K562 (cell line): Measurements from ENCODE around the gene C17orf75. TPM values are rescaled to one million over a fixed set of nuclear protein-coding genes. Genes with fewer than 3 reads are reported as not detected.

ENCODE experiments used
- ATAC-seq: fragments of 200-7000 bp; cut with Tn5 transposase; 3 replicates; pipeline ENCODE4 v1.9.1; 2020; ENCODE audit warnings: moderate library complexity
- BruUV-seq: library from RNA; stranded (reverse); fragments of 400-500 nt; replicated peaks from 2 replicates; lab custom pipeline; 2021; lab: Mats Ljungman, UMichigan
- CTCF ChIA-PET: fragments of 300-600 bp; formaldehyde crosslinking; extraction: SDS; loops from one replicate; lab custom pipeline; 2021; ENCODE audit warnings: low intra/inter-chr PET ratio; lab: Yijun Ruan, JAX
- POLR2A ChIA-PET: fragments of 300-600, 350-650 bp; sonication (Branson Sonifier 250); formaldehyde crosslinking; extraction: SDS; loops from one replicate; lab custom pipeline; 2021; ENCODE audit warnings: antibody characterized with exemption, inconsistent platforms; lab: Yijun Ruan, JAX
- DNase-seq, 4 experiments: peaks; one replicate each; pipeline versions ENCODE4 v3.0.0 to v3.0.0-alpha.2; 2011 to 2018; ENCODE audit warnings: low spot score in 3 of 4, mixed read lengths in 3 of 4; ENCODE audit errors: extremely low read depth in 1 of 4
- FAIRE-seq: peaks from 2 replicates; lab custom pipeline; 2011; peaks lifted over from hg19 to GRCh38; lab: Jason Lieb, UNC
- H2AFZ ChIP-seq: 2 replicates; pipeline ENCODE4 v1.6.0; 2011; ENCODE audit warnings: low read depth, low read length, control low read depth, inconsistent platforms
- H3K27ac ChIP-seq: fragments of 200-600 bp; 3 replicates; pipeline ENCODE4 v1.8.0; 2011; ENCODE audit warnings: low read depth, mild to moderate bottlenecking, control low read depth, inconsistent platforms, low read length, moderate library complexity, mixed read lengths; ENCODE audit errors: extremely low read depth
- H3K27me3 ChIP-seq, 2 experiments: fragments of 300-600 bp in 1 of 2; 2 replicates in 1 of 2; 3 replicates in 1 of 2; pipeline versions ENCODE4 v1.6.0 to v1.8.0; 2011; ENCODE audit warnings: inconsistent platforms in 2 of 2, low read length in 2 of 2, mild to moderate bottlenecking in 1 of 2, mixed read lengths in 1 of 2, moderate library complexity in 1 of 2; ENCODE audit not compliant: control insufficient read depth in 2 of 2, insufficient read depth in 2 of 2
- H3K36me3 ChIP-seq: fragments of 300-600 bp; 3 replicates; pipeline ENCODE4 v1.8.0; 2011; ENCODE audit warnings: mild to moderate bottlenecking, low read length, inconsistent platforms; ENCODE audit not compliant: control insufficient read depth, insufficient read depth
- H3K4me1 ChIP-seq, 2 experiments: fragments of 200-600 bp in 1 of 2; replicated peaks in 1 of 2; 2 replicates in 1 of 2; 3 replicates in 1 of 2; pipeline versions ENCODE4 v1.5.1 to v1.8.0; 2011; ENCODE audit warnings: inconsistent platforms in 2 of 2, low read length in 2 of 2, mild to moderate bottlenecking in 1 of 2, mixed read lengths in 1 of 2, moderate library complexity in 1 of 2; ENCODE audit not compliant: control insufficient read depth in 2 of 2, insufficient read depth in 2 of 2
- H3K4me2 ChIP-seq: 2 replicates; pipeline ENCODE4 v1.6.1; 2011; ENCODE audit warnings: low read length, control low read depth, inconsistent platforms, mixed read lengths; ENCODE audit not compliant: insufficient read depth
- H3K4me3 ChIP-seq: fragments of 200-600 bp; sonication (generic), shearing (Covaris generic); 2 replicates; pipeline ENCODE4 v1.5.1; 2016; ENCODE audit warnings: control low read depth, inconsistent platforms
- H3K79me2 ChIP-seq: fragments of 200-600 bp; 3 replicates; pipeline ENCODE4 v1.8.0; 2011; ENCODE audit warnings: low read length, inconsistent platforms; ENCODE audit not compliant: control insufficient read depth, insufficient read depth
- H3K9ac ChIP-seq, 2 experiments: 2 replicates each; pipeline versions ENCODE4 v1.6.0 to v1.6.1; 2011; ENCODE audit warnings: low read depth in 2 of 2, low read length in 2 of 2, control low read depth in 1 of 2, inconsistent platforms in 1 of 2, mild to moderate bottlenecking in 1 of 2, mixed read lengths in 1 of 2; ENCODE audit not compliant: insufficient read depth in 1 of 2
- H3K9me1 ChIP-seq: one replicate; pipeline ENCODE4 v1.6.0; 2011; ENCODE audit warnings: inconsistent platforms, mild to moderate bottlenecking, low read length, moderate library complexity; ENCODE audit not compliant: control insufficient read depth, insufficient read depth
- H3K9me3 ChIP-seq: replicated peaks from 2 replicates; pipeline ENCODE4 v1.5.1; 2011; ENCODE audit warnings: low read depth, low read length, inconsistent platforms; ENCODE audit not compliant: control insufficient read depth, insufficient read depth
- H4K20me1 ChIP-seq: replicated peaks from 2 replicates; pipeline ENCODE4 v1.6.1; 2011; ENCODE audit warnings: low read length, inconsistent platforms, mixed read lengths; ENCODE audit not compliant: control insufficient read depth, insufficient read depth
- ESRRB ChIP-seq: fragments of 250-450 bp; sonication (Bioruptor Pico); IDR thresholded peaks from 2 replicates; pipeline ENCODE4 v1.5.0; 2020; ENCODE audit warnings: mild to moderate bottlenecking, moderate library complexity, borderline replicate concordance
- HEY1 ChIP-seq: fragments of 250-450 bp; sonication (Bioruptor Pico); IDR thresholded peaks from 2 replicates; pipeline ENCODE4 v1.5.0; 2020; ENCODE audit warnings: mild to moderate bottlenecking, moderate library complexity, borderline replicate concordance
- KAT7 ChIP-seq: sonication (generic); formaldehyde crosslinking; IDR thresholded peaks from 2 replicates; pipeline ENCODE4 v1.8.0; 2022; ENCODE audit warnings: missing genetic modification reagents, mild to moderate bottlenecking, borderline replicate concordance
- MTA2 ChIP-seq: fragments of 450-650 bp; IDR thresholded peaks from 2 replicates; pipeline ENCODE4 v1.6.1; 2016; ENCODE audit warnings: low read depth
- RBFOX2 ChIP-seq: fragments of 200-400 bp; formaldehyde crosslinking; IDR thresholded peaks from 2 replicates; pipeline ENCODE4 v1.6.1; 2017; ENCODE audit warnings: low read depth, mild to moderate bottlenecking, low read length, moderate library complexity
- TAF15 ChIP-seq: fragments of 200-400 bp; formaldehyde crosslinking; IDR thresholded peaks from 2 replicates; pipeline ENCODE4 v1.6.1; 2017; ENCODE audit warnings: mild to moderate bottlenecking, low read depth, low read length, moderate library complexity
- ZNF146 ChIP-seq: IDR thresholded peaks from one replicate; pipeline ENCODE4 v1.6.1; 2018; ENCODE audit warnings: missing compliant biosample characterization; ENCODE audit not compliant: unreplicated experiment
- ZNF277 ChIP-seq: fragments of 250-450 bp; sonication (Bioruptor Pico); IDR thresholded peaks from 2 replicates; pipeline ENCODE4 v1.8.0; 2022; ENCODE audit warnings: inconsistent platforms, mild to moderate bottlenecking, moderate library complexity, borderline replicate concordance
- ZNF436 ChIP-seq: fragments of 250-450, 450-650 bp; sonication (Bioruptor Pico); formaldehyde crosslinking; IDR thresholded peaks from 2 replicates; pipeline ENCODE4 v1.7.0; 2020; ENCODE audit warnings: mild to moderate bottlenecking
- WGBS: fragments of 100-300 bp; shearing (Covaris generic); methylation state at CpG from one replicate; pipeline ENCODE4 v1.1.6; 2016; ENCODE audit warnings: low coverage, mixed read lengths; ENCODE audit not compliant: insufficient coverage; ENCODE audit errors: missing lambda C conversion rate; 5-methylcytosine and 5-hydroxymethylcytosine counted together
- in situ Hi-C: fragments of 300-500 bp; cut with MboI; formaldehyde crosslinking; loops from 4 replicates; pipeline ENCODE4 v1.15.0; 2018; ENCODE audit warnings: inconsistent platforms, mixed read lengths
- intact Hi-C: fragments of 100-400 bp; cut with micrococcal nuclease; formaldehyde crosslinking; loops from 2 replicates; pipeline ENCODE4 v1.14.2; 2022
- polyA plus RNA-seq, 8 experiments: library from polyadenylated mRNA; depleted of rRNA in 4 of 8; stranded (reverse) in 5 of 8; unstranded in 3 of 8; fragments of >200 nt; fragmentation: Nextera tagmentation in 2 of 8; fragmentation: Illumina TruSeq in 1 of 8; extraction: Ambion mirVana in 2 of 8; extraction: Trizol in 1 of 8; gene quantifications; 2 replicates each; pipeline versions ENCODE4 v1.2.1 to v1.2.3, GENCODE V29; 2011 to 2014; ENCODE audit warnings: inconsistent platforms in 1 of 8, missing spikeins in 1 of 8
- total RNA-seq, 7 experiments: library from RNA; depleted of rRNA in 6 of 7; stranded (reverse); fragments of >200 nt in 6 of 7; fragmentation: Illumina TruSeq in 2 of 7; extraction: Trizol in 2 of 7; gene quantifications; 2 replicates each; pipeline versions ENCODE4 v1.2.1 to v1.2.3, GENCODE V29; 2011 to 2021; ENCODE audit warnings: low replicate concordance in 1 of 7
- TF ChIP-seq, protein P1 (sequence below): conservative IDR thresholded peaks from 2 replicates; pipeline ENCODE4 v1.6.1; 2011; ENCODE audit warnings: low read depth, mild to moderate bottlenecking, low read length; ENCODE audit not compliant: control insufficient read depth
- TF ChIP-seq, protein P2 (sequence below): sonication (generic); formaldehyde crosslinking; IDR thresholded peaks from 2 replicates; pipeline ENCODE4 v1.5.0; 2020; ENCODE audit warnings: missing genetic modification reagents

C17orf75 gene
- total and polyA plus RNA-seq, 9 of the 15 experiments (the other 6 are each of a cell fraction or from before 2014, with no cell fraction given): 15.5 to 55.7 (median 18.5) TPM

- Histone ChIP-seq H3K9me3 (no peaks in the 10 kb centered on the region), H3K27ac (no peak overlapping the region), H2AFZ (no peak overlapping the region), H3K27me3 (no peaks in the 10 kb centered on the region), H3K9me1 (no peaks in the 10 kb centered on the region), H3K4me2 (no peak overlapping the region), H3K36me3 (peaks cover 9% of the 10 kb centered on the region; the same call in 2 of the 3 replicates), H3K9ac (no peak overlapping the region), H3K4me1 (peaks cover 0 to 4% of the 10 kb centered on the region in 2 experiments; a peak in 1 of 5 replicates), H3K79me2 (no peaks in the 10 kb centered on the region), H3K4me3 (no peak overlapping the region), H4K20me1 (no peaks in the 10 kb centered on the region)
- CTCF ChIA-PET: no interaction called here
- ATAC-seq (no peak), DNase-seq (no peak), FAIRE-seq (no peak)
- in situ Hi-C loops: no loop called here
- POLR2A ChIA-PET: interaction anchor here (0.6 kb wide), 1 partner anchor 15 kb away, joined by 3 read pairs; no protein-coding TSS in a partner anchor
- WGBS: 66% methylated on average over 3 of the region's 3 CpGs
- TF ChIP-seq ZNF436 (CRISPR knock-in tag): no peak
- no peak for TF ChIP-seq RBFOX2
- TF ChIP-seq ZNF146 (CRISPR knock-in tag): no peak
- TF ChIP-seq KAT7 (CRISPR knock-in tag): no peak
- TF ChIP-seq, protein P1, sequence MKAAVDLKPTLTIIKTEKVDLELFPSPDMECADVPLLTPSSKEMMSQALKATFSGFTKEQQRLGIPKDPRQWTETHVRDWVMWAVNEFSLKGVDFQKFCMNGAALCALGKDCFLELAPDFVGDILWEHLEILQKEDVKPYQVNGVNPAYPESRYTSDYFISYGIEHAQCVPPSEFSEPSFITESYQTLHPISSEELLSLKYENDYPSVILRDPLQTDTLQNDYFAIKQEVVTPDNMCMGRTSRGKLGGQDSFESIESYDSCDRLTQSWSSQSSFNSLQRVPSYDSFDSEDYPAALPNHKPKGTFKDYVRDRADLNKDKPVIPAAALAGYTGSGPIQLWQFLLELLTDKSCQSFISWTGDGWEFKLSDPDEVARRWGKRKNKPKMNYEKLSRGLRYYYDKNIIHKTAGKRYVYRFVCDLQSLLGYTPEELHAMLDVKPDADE: no peak
- no peak for TF ChIP-seq ZNF277 (CRISPR knock-in tag)
- TF ChIP-seq, protein P2, sequence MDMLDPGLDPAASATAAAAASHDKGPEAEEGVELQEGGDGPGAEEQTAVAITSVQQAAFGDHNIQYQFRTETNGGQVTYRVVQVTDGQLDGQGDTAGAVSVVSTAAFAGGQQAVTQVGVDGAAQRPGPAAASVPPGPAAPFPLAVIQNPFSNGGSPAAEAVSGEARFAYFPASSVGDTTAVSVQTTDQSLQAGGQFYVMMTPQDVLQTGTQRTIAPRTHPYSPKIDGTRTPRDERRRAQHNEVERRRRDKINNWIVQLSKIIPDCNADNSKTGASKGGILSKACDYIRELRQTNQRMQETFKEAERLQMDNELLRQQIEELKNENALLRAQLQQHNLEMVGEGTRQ (CRISPR knock-in tag): no peak
- TF ChIP-seq ESRRB (CRISPR knock-in tag): no peak
- no peak for TF ChIP-seq MTA2
- TF ChIP-seq TAF15: no peak
- no peak for TF ChIP-seq HEY1 (CRISPR knock-in tag)
- intact Hi-C loops: no loop called here
- BruUV-seq: no TSS peak
Measured at GRCh38 chr17:32330147-32330546, 11.8 kb downstream of the C17orf75 start.
